Keratinocyte (primary cell): ENCODE results near the gene LIN28B. TPM values are rescaled to one million over a fixed set of nuclear protein-coding genes. Genes with fewer than 3 reads are reported as not detected.

ENCODE experiments used
- DNase-seq: peaks from one replicate; pipeline ENCODE4 v3.0.0-alpha.2; 2011; ENCODE audit warnings: low read depth, missing footprints, low spot score
- FAIRE-seq: peaks from 2 replicates; lab custom pipeline; 2011; peaks lifted over from hg19 to GRCh38; lab: Jason Lieb, UNC
- H2AFZ ChIP-seq: 2 replicates; pipeline ENCODE4 v1.6.0; 2012; ENCODE audit warnings: low read length, control low read depth, inconsistent platforms; ENCODE audit not compliant: control insufficient read depth
- H3K27ac ChIP-seq: 2 replicates; pipeline ENCODE4 v1.5.1; 2011; ENCODE audit warnings: low read length; ENCODE audit not compliant: control insufficient read depth, insufficient read depth
- H3K27me3 ChIP-seq: 3 replicates; pipeline ENCODE4 v1.6.0; 2011; ENCODE audit warnings: low read length; ENCODE audit not compliant: control insufficient read depth, insufficient read depth; ENCODE audit errors: extremely low read depth
- H3K36me3 ChIP-seq, 2 experiments: 2 replicates in 1 of 2; 3 replicates in 1 of 2; pipeline ENCODE4 v1.5.1; 2011; ENCODE audit warnings: low read length in 2 of 2, mild to moderate bottlenecking in 1 of 2; ENCODE audit not compliant: control insufficient read depth in 2 of 2, insufficient read depth in 2 of 2; ENCODE audit errors: extremely low read depth in 1 of 2
- H3K4me1 ChIP-seq: 3 replicates; pipeline ENCODE4 v1.5.1; 2011; ENCODE audit warnings: low read length; ENCODE audit not compliant: control insufficient read depth, insufficient read depth; ENCODE audit errors: extremely low read depth
- H3K4me2 ChIP-seq: 3 replicates; pipeline ENCODE4 v1.6.0; 2011; ENCODE audit warnings: low read depth, low read length; ENCODE audit not compliant: control insufficient read depth, insufficient read depth; ENCODE audit errors: extremely low read depth
- H3K4me3 ChIP-seq, 3 experiments: fragments of 200-600 bp in 1 of 3; sonication (generic) in 1 of 3; 2 replicates in 2 of 3; 3 replicates in 1 of 3; pipeline ENCODE4 v1.5.1; 2011 to 2016; ENCODE audit warnings: low read length in 3 of 3, mild to moderate bottlenecking in 3 of 3, control low read depth in 2 of 3, inconsistent platforms in 1 of 3, low read depth in 1 of 3, mixed read lengths in 1 of 3, mixed run types in 1 of 3, moderate library complexity in 1 of 3; ENCODE audit not compliant: control insufficient read depth in 2 of 3, insufficient read depth in 2 of 3; ENCODE audit errors: extremely low read depth in 1 of 3
- H3K79me2 ChIP-seq: 2 replicates; pipeline ENCODE4 v1.6.0; 2012; ENCODE audit warnings: low read length; ENCODE audit not compliant: control insufficient read depth, insufficient read depth
- H3K9ac ChIP-seq: 3 replicates; pipeline ENCODE4 v1.6.0; 2011; ENCODE audit warnings: low read length; ENCODE audit not compliant: control insufficient read depth, insufficient read depth; ENCODE audit errors: extremely low read depth
- H3K9me1 ChIP-seq: 3 replicates; pipeline ENCODE4 v1.6.0; 2011; ENCODE audit warnings: low read length; ENCODE audit not compliant: control insufficient read depth, insufficient read depth; ENCODE audit errors: extremely low read depth
- H3K9me3 ChIP-seq: 2 replicates; pipeline ENCODE4 v1.5.1; 2012; ENCODE audit warnings: low read depth, low read length; ENCODE audit not compliant: control insufficient read depth
- H4K20me1 ChIP-seq: 3 replicates; pipeline ENCODE4 v1.6.0; 2011; ENCODE audit warnings: low read length; ENCODE audit not compliant: control insufficient read depth, insufficient read depth; ENCODE audit errors: extremely low read depth
- EZH2 ChIP-seq: IDR thresholded peaks from one replicate; pipeline ENCODE4 v1.6.1; 2012; ENCODE audit warnings: inconsistent platforms, mild to moderate bottlenecking, low read length, moderate library complexity
- dilution Hi-C: fragments of 300-500 bp; cut with MboI; formaldehyde crosslinking; loops from one replicate; pipeline ENCODE4 v1.7.0; 2020; ENCODE audit warnings: low sequenced_read_pairs; ENCODE audit not compliant: extremely low pct_ligation_motif_present
- polyA plus RNA-seq, 5 experiments: library from polyadenylated mRNA; depleted of rRNA in 3 of 5; stranded (reverse) in 3 of 5; stranded (forward) in 1 of 5; unstranded in 1 of 5; fragments of >200 nt; gene quantifications; 1 replicate in 1 of 5; 2 replicates in 3 of 5; 3 replicates in 1 of 5; pipeline versions ENCODE4 v1.2.1 to v1.2.3, GENCODE V29; 2011 to 2012; ENCODE audit warnings: missing spikeins in 2 of 5, low read depth in 1 of 5, low replicate concordance in 1 of 5
- TF ChIP-seq, protein P1 (sequence below), 3 experiments: IDR thresholded peaks in 1 of 3; conservative IDR thresholded peaks in 1 of 3; optimal IDR thresholded peaks in 1 of 3; 2 replicates in 2 of 3; 3 replicates in 1 of 3; pipeline versions ENCODE3 to v1.5.1; 2011; ENCODE audit warnings: low read length in 3 of 3, mild to moderate bottlenecking in 3 of 3, moderate library complexity in 2 of 3, control low read depth in 1 of 3, inconsistent platforms in 1 of 3; ENCODE audit not compliant: insufficient read depth in 2 of 3; ENCODE audit errors: extremely low read depth in 1 of 3

LIN28B gene
- polyA plus RNA-seq, 1 donor (not counting 4 experiments of a cell fraction or from before 2014, with no cell fraction given), result not detected

DNA sequence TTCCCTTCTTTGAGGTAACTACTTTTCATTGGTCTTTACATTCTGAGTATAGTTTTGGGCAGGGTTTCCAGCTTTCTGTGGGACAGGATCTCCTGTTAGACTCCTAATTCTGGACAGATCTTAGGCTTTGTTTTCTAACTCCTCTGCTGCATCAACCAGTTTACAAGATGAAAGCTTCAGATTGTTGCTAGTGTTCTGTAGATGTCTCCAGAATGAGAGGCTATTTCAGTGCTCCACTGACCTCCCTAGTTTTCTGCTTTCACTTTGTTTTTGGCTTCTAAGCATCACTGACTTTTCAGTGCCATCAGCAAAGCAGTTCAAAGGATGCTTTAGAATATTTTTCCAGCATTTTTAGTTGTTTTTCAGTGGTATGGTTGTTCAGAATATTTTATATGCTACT lies 101.4 kb downstream of the LIN28B start:
- no peak overlapping the region for H3K4me2 ChIP-seq

DNA sequence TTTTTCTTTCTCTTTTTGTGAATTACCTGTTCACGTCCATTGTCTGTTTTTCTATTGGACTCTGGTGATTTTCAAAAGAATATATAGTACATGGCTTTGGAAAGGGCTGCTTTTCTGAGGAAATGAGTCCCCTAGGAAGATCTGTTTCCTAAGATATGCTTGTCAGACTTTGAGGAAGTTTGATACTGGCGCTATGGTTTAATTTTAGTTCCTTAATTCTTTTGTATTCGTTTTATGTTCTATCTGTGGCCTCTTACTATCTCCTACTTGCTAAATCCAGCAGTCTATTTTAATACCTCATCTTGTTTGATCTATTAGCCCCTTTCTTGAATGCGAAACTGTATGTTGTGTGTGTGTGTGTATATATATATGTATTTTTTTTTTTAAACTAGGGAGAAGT lies 101.9 kb downstream of the LIN28B start:
- FAIRE-seq, result no peak
- TF ChIP-seq EZH2, result no peak
- TF ChIP-seq, protein P1, sequence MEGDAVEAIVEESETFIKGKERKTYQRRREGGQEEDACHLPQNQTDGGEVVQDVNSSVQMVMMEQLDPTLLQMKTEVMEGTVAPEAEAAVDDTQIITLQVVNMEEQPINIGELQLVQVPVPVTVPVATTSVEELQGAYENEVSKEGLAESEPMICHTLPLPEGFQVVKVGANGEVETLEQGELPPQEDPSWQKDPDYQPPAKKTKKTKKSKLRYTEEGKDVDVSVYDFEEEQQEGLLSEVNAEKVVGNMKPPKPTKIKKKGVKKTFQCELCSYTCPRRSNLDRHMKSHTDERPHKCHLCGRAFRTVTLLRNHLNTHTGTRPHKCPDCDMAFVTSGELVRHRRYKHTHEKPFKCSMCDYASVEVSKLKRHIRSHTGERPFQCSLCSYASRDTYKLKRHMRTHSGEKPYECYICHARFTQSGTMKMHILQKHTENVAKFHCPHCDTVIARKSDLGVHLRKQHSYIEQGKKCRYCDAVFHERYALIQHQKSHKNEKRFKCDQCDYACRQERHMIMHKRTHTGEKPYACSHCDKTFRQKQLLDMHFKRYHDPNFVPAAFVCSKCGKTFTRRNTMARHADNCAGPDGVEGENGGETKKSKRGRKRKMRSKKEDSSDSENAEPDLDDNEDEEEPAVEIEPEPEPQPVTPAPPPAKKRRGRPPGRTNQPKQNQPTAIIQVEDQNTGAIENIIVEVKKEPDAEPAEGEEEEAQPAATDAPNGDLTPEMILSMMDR (optimal IDR thresholded peaks at IDR 0.05 in 1 of 3, IDR thresholded peaks at IDR 0.05 in 1 of 3, conservative IDR thresholded peaks at IDR 0.05 in 1 of 3; ENCODE audit: extremely low read depth in 1 of 3, insufficient read depth in 2 of 3, low read length in 3 of 3), result no peak
- no peaks in the 10 kb centered on the region for H3K27me3 ChIP-seq

More for the DNA sequence above, 101.4 kb downstream of the LIN28B start:
- DNase-seq (no peak), FAIRE-seq (no peak)
- Histone ChIP-seq H3K9ac (no peak overlapping the region), H4K20me1 (no peaks in the 10 kb centered on the region), H3K9me3 (no peaks in the 10 kb centered on the region), H3K4me1 (no peaks in the 10 kb centered on the region), H3K27ac (no peak overlapping the region), H3K79me2 (no peaks in the 10 kb centered on the region), H2AFZ (no peak overlapping the region), H3K4me3 (no peak overlapping the region), H3K27me3 (no peaks in the 10 kb centered on the region), H3K9me1 (no peaks in the 10 kb centered on the region), H3K36me3 (no peaks in the 10 kb centered on the region)
- TF ChIP-seq, protein P1 (optimal IDR thresholded peaks at IDR 0.05 in 1 of 3, IDR thresholded peaks at IDR 0.05 in 1 of 3, conservative IDR thresholded peaks at IDR 0.05 in 1 of 3; ENCODE audit: extremely low read depth in 1 of 3, insufficient read depth in 2 of 3, low read length in 3 of 3), result no peak
- TF ChIP-seq EZH2, result no peak
- dilution Hi-C loops, result no loop called here

More for the DNA sequence above, 101.9 kb downstream of the LIN28B start:
- H3K79me2 ChIP-seq, result no peaks in the 10 kb centered on the region
- H3K27ac ChIP-seq, result no peak overlapping the region
- no peaks in the 10 kb centered on the region for H3K4me1 ChIP-seq
- no peaks in the 10 kb centered on the region for H3K9me1 ChIP-seq
- no peak overlapping the region for H3K9ac ChIP-seq
- H4K20me1 ChIP-seq, result no peaks in the 10 kb centered on the region
- no peaks in the 10 kb centered on the region for H3K9me3 ChIP-seq
- no peaks in the 10 kb centered on the region for H3K36me3 ChIP-seq
- no peak overlapping the region for H3K4me2 ChIP-seq
- no peak for DNase-seq
- no peak overlapping the region for H3K4me3 ChIP-seq
- no peak overlapping the region for H2AFZ ChIP-seq
- dilution Hi-C loops, result no loop called here
